HG02798 (cell line): ENCODE measurements around the gene MINDY2.
"Not testable (repeated sequence)": the region's sequence is repeated elsewhere in the genome, so short reads cannot be mapped to it uniquely, and the experiment has no call there.

Source experiments
- ATAC-seq: cut with Tn5 transposase; IDR thresholded peaks from one replicate; pipeline ENCODE4 v1.9.1; 2021; ENCODE audit warnings: mild to moderate bottlenecking; ENCODE audit not compliant: unreplicated experiment, poor library complexity

MINDY2 gene

GRCh38 chr15:58749532-58750337 lies 21.4 kb upstream of the MINDY2 start, which contains the start of gene ADAM10:
Gene ADAM10, minus strand, starts transcription at chr15:58749707. Its CDS starts 173 bp downstream, at chr15:58749534.
- peak; percentile 94 for ATAC-seq

- ATAC-seq, result no peak
Observed at GRCh38 chr15:58752716-58753115, 18.4 kb upstream of the MINDY2 start.

DNA sequence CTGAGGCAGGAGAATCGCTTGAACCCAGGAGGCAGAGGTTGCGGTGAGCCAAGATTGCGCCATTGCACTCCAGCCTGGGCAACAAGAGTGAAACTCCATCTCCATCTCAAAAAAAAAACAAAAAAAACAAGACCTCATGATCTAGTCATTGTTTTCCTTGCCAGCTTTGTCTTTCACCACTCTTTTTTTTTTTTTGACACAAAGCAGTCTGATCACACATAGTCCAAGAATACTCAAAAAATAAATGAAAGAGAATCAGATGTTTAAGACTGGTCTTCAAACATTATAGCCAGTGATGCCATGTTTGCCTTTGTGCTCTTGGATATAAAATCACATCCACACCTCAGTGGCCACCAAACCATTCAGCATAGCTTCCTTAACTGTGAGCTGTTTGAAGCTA lies 15.8 kb upstream of the MINDY2 start:
- no peak for ATAC-seq

GRCh38 chr15:58755956-58756355 lies 15.1 kb upstream of the MINDY2 start:
- ATAC-seq, result no peak

GRCh38 chr15:58758141-58758540 lies 13.0 kb upstream of the MINDY2 start:
- no peak for ATAC-seq

DNA sequence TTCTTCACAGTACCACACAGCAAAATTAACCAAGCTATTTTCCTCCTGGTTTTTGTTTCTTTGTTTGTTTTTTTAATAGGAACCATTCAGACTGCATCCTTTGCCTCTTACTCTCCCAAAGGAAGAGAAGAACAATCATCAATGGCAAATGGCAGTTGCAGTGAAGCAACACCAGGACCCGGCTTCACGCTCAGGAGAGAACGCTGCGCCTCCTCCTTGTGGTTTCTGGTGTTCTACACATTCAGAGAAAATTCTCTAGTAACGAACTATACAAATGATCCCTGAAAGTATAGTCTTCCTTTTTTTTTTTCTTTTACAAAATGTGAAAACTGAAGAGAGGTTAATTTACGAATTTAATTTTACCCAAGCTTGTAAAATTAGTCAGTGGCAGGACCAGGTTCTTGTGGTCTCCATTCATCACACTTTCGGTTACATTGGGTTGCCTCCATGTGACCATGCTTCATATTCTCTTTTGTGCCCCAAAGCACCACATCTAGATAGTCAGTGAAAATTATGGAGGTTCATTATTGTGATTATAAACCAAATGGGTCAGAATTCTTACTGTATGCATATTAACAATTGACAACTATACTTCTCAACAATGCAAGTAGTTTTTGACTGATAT lies 10.6 kb upstream of the MINDY2 start:
- ATAC-seq, result no peak

- ATAC-seq, result no peak
Observed at GRCh38 chr15:58761010-58761388, 10.1 kb upstream of the MINDY2 start.

- no peak for ATAC-seq
Observed at GRCh38 chr15:58762285-58762684, 8.8 kb upstream of the MINDY2 start.

DNA sequence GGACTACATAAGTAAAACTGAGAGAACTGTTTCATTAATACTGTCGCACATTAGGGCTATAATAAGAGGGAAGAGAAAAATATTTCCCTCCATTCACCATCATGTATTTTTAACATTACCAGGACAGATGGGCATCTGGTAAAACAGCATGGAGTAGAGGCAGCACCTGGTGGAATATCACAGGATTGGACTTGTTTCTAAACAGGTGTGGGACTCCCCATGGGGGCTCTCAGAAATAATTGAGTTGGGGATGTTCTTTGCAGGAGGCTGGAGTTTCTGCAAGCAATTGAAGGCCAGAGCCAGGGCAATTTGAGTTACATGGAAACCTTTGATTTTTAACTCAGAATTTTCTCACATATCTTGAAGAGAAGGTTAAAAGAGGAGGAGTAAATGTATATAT lies 8.4 kb upstream of the MINDY2 start:
- no peak for ATAC-seq

DNA sequence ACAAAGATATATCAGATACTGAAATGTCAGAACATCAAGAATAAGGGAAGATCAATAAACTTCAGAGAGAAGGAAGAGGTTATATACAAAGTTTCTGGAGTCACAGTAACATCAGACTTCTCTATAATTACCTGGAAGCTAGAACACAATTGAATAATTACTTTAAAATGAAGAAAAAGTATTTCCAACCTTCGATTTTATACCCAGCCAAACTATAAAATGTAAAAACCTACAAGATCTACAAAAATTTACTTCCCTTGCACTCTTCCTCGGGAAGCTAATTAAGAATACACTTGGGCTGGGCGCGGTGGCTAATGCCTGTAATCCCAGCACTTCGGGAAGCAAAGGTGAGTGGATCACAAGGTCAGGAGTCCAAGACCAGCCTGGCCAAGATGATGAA lies 6.6 kb upstream of the MINDY2 start:
- no peak for ATAC-seq

- no peak for ATAC-seq
Observed at GRCh38 chr15:58766290-58766689, 4.8 kb upstream of the MINDY2 start.

- ATAC-seq, result not testable (repeated sequence)
Observed at GRCh38 chr15:58768601-58769004, 2.5 kb upstream of the MINDY2 start.

DNA sequence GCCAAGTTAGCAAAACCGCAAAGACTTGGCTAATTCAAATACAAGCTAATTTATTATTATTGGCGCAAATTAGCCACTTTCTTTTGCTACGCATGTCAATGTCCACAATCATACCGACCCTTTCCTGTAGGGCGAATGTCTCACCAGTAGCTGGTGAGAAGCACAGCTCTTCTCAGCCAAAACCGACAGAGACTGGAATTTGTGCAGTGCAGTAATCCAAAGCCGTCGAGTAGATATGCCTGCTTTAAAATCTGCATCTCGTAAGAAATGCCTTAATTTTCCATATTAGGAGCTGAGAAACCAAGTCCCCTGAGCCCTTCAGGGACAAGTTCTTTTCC lies 614 bp upstream of the MINDY2 start:
- ATAC-seq, result no peak

GRCh38 chr15:58771621-58772250 lies 634 bp downstream of the MINDY2 start:
- ATAC-seq, result peak; percentile 5

GRCh38 chr15:58773024-58773423 lies 1.9 kb downstream of the MINDY2 start:
- ATAC-seq, result no peak

GRCh38 chr15:58775402-58775801 lies 4.3 kb downstream of the MINDY2 start:
- ATAC-seq, result no peak

DNA sequence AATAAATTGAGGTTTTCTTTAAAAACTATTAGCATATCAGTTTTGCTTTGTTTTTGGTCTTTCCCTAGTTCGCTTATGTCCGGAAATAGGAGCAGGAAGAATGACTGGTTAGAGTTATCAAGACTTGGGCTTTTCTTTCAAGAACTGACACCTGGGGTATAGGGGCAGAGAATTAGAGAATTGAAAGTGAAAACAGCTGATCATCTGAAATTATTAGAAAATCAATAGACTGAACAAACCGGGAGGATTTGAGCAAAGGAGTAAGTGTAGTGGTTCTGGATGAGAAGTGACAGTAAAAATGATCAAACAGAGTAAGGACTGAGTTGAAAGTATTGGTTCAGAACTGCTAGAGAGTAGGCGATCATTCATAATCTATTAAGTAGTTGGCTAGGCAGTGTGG lies 6.0 kb downstream of the MINDY2 start:
- ATAC-seq, result peak; percentile 79

DNA sequence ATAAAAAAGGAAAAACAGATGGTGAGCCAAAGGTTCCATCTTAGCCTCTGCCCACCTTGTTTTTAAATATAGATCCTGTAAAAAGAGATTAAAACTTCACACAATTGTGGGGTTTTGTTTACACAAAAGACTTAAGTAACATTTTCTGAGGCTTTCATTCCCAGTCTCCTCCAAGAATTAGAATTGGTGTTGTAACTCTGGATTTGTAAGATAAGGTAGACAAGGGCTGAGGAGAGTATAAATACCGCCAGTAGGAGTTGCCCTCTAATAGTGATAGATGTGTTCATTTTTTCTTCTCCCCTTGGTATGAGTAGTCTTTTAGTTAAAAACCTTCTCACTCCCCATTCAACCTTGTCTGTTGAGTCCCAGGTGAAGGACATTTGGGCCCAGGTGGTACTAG lies 8.5 kb downstream of the MINDY2 start:
- no peak for ATAC-seq

DNA sequence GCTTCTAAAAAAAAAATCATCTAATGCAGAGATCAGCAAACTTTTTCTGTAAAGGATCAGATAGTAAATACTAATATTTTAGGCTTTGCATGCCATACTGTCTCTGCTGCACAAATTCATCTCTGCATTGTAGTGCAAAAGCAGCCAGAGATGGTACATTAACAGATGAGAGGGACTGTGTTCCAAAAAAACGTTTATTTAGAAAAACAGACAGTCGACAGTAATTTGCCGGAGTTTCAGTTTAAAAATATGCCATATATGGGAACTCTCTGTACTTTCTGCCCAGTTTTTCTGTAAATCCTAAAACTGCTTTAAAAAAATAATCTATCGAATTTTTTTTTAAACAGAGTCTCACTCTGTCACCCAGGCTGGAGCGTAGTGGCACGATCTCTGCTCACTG lies 14.3 kb downstream of the MINDY2 start:
- no peak for ATAC-seq

DNA sequence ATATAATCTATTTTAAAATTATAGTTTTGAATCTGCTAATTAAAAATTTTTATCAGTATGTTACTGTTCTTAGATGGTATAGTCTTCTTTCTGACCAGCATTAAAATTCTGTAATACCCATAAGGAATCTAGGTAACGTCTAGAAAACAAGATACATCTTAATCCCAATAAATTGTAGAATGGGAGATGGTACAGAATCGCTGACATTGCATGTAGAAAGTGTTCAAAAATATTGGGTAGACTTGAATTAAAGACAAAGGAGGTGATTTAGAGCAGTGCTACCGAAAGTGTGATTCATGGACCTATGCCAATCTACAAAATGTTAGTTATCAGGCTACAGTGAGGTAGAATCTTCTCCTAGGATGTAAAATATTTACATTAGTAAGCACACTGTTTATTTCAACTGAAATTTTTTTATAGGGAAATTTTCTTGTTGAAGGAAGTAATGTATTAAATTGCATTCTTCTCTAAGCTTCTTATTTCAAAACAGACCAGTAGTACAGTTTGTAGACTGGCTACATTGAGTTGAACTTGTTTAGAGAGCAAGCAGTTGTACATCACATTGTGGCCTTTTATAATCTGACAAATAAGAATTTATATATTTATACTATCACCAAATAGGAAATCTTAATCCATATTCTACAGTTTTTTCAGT lies 17.1 kb downstream of the MINDY2 start:
- no peak for ATAC-seq

- ATAC-seq, result no peak
Observed at GRCh38 chr15:58793862-58794261, 22.8 kb downstream of the MINDY2 start.
